IPS-20b (cell line): ENCODE data around the gene CDK19.
"Not testable (repeated sequence)": the region's sequence is repeated elsewhere in the genome, so short reads cannot be mapped to it uniquely, and the experiment has no call there.

ENCODE experiments used
- H3K27ac ChIP-seq: one replicate; pipeline ENCODE4 v1.5.1; 2013; ENCODE audit warnings: low read length
- H3K27me3 ChIP-seq: 2 replicates; pipeline ENCODE4 v1.6.1; 2013; ENCODE audit warnings: mild to moderate bottlenecking, low read length, inconsistent platforms; ENCODE audit not compliant: insufficient read depth
- H3K36me3 ChIP-seq: 2 replicates; pipeline ENCODE4 v1.6.1; 2013; ENCODE audit warnings: low read depth, mild to moderate bottlenecking, inconsistent platforms, low read length, moderate library complexity; ENCODE audit not compliant: insufficient read depth
- H3K4me1 ChIP-seq: 2 replicates; pipeline ENCODE4 v1.6.1; 2013; ENCODE audit warnings: mild to moderate bottlenecking, control low read depth, inconsistent platforms, low read length, moderate library complexity; ENCODE audit not compliant: insufficient read depth
- H3K4me3 ChIP-seq: 2 replicates; pipeline ENCODE4 v1.5.1; 2013; ENCODE audit warnings: mild to moderate bottlenecking, low read length, inconsistent platforms
- H3K9ac ChIP-seq: 2 replicates; pipeline ENCODE4 v1.6.1; 2013; ENCODE audit warnings: low read depth, mild to moderate bottlenecking, inconsistent platforms, low read length, moderate library complexity
- H3K9me3 ChIP-seq: 2 replicates; pipeline ENCODE4 v1.6.1; 2013; ENCODE audit warnings: mild to moderate bottlenecking, low read depth, low read length, inconsistent platforms; ENCODE audit not compliant: insufficient read depth

CDK19 gene

DNA sequence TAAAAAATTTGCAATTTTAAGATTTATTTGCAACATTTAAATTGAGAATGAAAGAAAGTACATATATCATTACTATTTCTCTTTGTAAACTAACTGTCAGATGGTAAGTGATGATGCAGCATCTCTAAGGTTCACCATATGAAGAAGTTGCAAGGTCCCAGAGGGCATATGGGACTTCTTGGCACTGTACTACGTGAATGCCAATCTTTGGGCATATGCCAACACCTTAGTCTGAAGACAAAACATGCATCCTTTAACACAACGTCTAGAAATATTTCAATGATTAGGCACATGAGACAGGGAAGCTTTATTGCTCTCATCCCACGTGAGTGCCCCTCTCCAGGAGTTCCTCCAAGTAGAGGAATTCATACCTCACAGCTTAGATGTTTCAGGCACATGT lies 66.8 kb downstream of the CDK19 start:
- no peaks in the 10 kb centered on the region for H3K4me1 ChIP-seq
- H3K9ac ChIP-seq: no peak overlapping the region
- no peaks in the 10 kb centered on the region for H3K27me3 ChIP-seq
- H3K4me3 ChIP-seq: no peak overlapping the region
- H3K36me3 ChIP-seq: peaks cover 8% of the 10 kb centered on the region; the same call in 1 of the 2 replicates
- no peak overlapping the region for H3K27ac ChIP-seq
- H3K9me3 ChIP-seq: peaks cover 3% of the 10 kb centered on the region

DNA sequence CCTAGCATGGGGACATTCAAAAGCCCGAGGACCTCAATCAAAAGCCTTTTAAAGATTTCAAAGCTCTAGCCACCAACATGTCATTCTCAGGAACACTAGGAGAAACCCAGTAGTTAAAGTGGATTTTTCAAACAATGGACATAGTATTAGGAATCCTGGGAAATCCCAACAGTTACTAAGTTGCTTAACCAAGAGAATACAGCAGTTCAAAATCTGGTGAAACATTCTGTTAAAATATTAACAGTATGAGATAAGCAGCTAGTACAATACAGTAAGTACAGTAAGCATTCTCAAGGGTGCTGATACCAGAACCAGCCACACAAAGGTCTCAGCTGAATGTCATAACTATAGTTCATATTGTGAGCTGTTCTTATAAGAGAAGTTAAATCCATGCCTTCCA lies 68.6 kb downstream of the CDK19 start:
- no peaks in the 10 kb centered on the region for H3K4me1 ChIP-seq
- peaks cover 16% of the 10 kb centered on the region; the same call in 1 of the 2 replicates for H3K36me3 ChIP-seq
- H3K27ac ChIP-seq: no peak overlapping the region
- H3K9ac ChIP-seq: no peak overlapping the region
- no peak overlapping the region for H3K4me3 ChIP-seq
- H3K27me3 ChIP-seq: no peaks in the 10 kb centered on the region
- H3K9me3 ChIP-seq: peaks cover 15% of the 10 kb centered on the region

DNA sequence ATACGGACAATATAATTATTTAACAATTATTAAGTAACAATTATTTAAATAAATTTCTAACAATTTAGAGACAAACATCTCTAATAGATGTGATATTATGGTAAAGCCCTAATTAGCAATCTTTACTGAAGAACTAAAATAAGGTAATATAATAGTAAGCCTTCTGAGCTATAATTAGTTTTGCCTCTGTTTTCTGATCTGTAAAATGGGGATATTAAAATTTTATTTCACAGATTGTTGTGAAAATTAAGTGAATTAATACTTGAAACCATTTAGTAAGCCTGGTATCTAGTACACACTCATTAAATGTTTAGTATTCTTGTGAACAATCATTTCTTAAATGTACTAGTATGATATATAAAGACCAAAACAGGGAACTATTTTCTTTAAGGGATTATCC lies 70.3 kb downstream of the CDK19 start:
- Histone ChIP-seq H3K4me1 (no peaks in the 10 kb centered on the region), H3K9me3 (peaks cover 15% of the 10 kb centered on the region), H3K27ac (no peak overlapping the region), H3K4me3 (no peak overlapping the region), H3K9ac (no peak overlapping the region), H3K36me3 (peaks cover 17% of the 10 kb centered on the region; the same call in 1 of the 2 replicates), H3K27me3 (no peaks in the 10 kb centered on the region)

DNA sequence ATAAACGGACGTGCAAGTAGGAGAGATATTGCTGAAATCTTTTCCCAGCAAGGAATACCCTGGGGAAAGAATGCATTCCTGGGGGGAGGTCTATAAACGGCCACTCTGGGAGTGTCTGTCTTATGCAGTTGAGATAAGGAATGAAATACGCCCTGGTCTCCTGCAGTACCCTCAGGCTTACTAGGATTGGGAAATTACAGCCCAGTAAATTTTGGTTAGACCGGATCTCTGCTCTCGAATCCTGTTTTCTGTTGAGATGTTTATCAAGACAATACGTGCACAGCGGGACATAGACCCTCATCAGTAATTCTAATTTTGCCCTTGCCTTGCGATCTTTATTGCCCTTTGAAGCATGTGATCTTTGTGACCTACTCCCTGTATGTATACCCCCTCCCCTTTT lies 72.7 kb downstream of the CDK19 start:
- peaks cover 17% of the 10 kb centered on the region; the same call in 1 of the 2 replicates for H3K36me3 ChIP-seq
- not testable (repeated sequence) for H3K27ac ChIP-seq, H3K4me1 ChIP-seq, H3K9ac ChIP-seq, H3K27me3 ChIP-seq, H3K4me3 ChIP-seq
- H3K9me3 ChIP-seq: peaks cover 15% of the 10 kb centered on the region

DNA sequence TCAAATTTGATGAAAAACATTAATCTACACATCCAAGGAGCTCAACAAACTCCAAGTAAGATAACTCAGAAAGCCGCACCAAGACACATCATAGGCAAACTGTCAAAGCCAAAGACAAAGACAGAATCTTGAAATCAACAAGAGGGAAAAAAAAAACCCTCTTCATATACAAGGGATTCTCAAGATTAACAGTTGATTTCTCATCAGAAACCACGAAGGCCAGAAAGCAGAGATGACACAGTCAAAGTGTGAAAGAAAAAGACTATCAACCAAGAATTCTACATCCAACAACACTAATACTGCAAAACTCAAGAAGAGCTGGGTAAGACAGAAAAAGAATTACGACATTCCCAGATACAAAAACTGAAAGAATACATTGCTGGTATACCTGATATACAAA lies 73.8 kb downstream of the CDK19 start:
- peaks cover 15% of the 10 kb centered on the region for H3K9me3 ChIP-seq
- H3K27ac ChIP-seq: no peak overlapping the region
- no peak overlapping the region for H3K9ac ChIP-seq
- H3K36me3 ChIP-seq: peaks cover 17% of the 10 kb centered on the region; the same call in 1 of the 2 replicates
- H3K4me1 ChIP-seq: no peaks in the 10 kb centered on the region
- H3K4me3 ChIP-seq: no peak overlapping the region
- no peaks in the 10 kb centered on the region for H3K27me3 ChIP-seq

DNA sequence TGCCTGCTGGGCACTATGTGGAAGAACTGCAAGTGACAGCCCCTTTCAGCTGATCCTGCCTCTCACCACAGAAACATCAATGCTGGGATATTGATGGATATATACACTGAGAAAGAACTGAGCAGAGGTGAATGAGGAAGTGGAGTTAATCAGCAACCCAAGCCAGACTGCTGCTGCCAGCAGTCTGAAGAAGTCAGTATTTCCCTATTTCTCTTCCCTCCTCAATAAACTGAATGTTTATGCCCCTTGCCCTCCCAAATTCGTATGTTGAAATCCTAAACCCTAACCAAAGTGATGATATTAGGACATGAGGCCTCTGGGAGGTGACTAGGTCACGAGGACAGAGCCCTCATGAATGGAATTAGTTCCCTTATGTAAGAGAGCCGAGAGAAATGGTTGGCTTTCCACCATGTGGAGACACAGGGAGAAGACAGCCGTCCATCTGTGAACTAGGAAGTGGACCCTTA lies 76.3 kb downstream of the CDK19 start:
- Histone ChIP-seq H3K4me1 (no peaks in the 10 kb centered on the region), H3K36me3 (0 out of 2 replicates have a peak, but pooled peaks cover 10% of the 10 kb centered on the region), H3K9ac (no peak overlapping the region), H3K27ac (no peak overlapping the region), H3K4me3 (no peak overlapping the region), H3K9me3 (peaks cover 15% of the 10 kb centered on the region), H3K27me3 (no peaks in the 10 kb centered on the region)

DNA sequence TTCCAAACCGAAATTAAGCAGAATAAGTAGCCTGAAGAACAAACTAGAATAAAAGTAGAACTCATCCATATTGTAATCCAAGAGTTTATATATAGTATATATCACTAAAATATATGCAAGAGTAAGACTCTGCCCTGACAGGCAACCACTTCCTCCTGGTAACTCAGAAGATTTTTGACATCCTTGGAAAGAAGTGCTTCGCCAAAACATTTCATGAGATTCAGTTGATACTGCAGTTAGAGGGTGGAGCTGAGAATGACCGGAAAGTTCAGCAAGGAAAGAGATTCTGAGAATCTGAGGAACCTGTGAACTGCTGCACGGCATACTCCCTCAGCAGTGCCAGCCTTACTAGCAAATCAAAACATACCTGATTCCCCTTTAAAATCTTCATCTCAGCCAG lies 79.6 kb downstream of the CDK19 start:
- Histone ChIP-seq H3K9me3 (no peaks in the 10 kb centered on the region), H3K4me3 (no peak overlapping the region), H3K9ac (no peak overlapping the region), H3K36me3 (0 out of 2 replicates have a peak, but pooled peaks cover 3% of the 10 kb centered on the region), H3K27me3 (no peaks in the 10 kb centered on the region), H3K4me1 (no peaks in the 10 kb centered on the region), H3K27ac (no peak overlapping the region)

DNA sequence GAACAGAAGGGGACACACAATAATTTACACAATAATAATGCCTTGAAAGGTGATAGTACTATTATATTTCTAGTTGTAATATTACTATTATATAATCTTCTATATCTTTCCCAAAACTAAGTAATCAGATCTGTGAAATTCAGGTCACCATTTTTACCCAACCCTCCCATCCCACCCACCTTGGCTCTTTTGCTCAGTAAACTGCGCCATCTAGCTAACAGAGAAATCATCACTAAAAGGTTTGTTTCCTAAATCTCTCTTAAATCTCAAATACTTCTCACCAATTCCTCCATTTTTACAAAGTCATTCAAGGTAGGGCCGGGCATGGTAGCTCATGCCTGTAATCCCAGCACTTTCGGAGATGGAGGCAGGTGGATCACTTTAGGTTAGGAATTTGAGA lies 83.4 kb downstream of the CDK19 start:
- no peaks in the 10 kb centered on the region for H3K9me3 ChIP-seq
- H3K36me3 ChIP-seq: 0 out of 2 replicates have a peak, but pooled peaks cover 3% of the 10 kb centered on the region
- H3K4me3 ChIP-seq: no peak overlapping the region
- no peaks in the 10 kb centered on the region for H3K27me3 ChIP-seq
- no peak overlapping the region for H3K27ac ChIP-seq
- H3K4me1 ChIP-seq: no peaks in the 10 kb centered on the region
- H3K9ac ChIP-seq: no peak overlapping the region

DNA sequence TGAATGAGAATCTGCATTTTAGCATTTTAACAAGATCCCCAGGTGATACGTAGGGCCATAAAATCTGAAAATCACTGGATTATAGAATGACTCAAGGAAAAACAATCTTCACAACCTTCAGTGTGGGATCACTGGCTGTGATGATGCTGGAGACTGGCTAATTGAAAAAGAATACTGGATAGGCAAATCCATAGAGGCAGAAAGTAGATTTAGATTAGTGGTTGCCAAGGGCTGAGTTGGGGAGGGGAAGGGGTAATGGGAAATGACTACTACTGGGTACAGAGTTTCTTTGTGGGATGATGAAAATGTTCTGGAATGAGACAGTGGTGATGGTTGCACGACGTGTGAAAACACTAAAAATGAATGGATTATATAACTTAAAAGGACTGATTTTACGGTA lies 84.1 kb downstream of the CDK19 start:
- 0 out of 2 replicates have a peak, but pooled peaks cover 3% of the 10 kb centered on the region for H3K36me3 ChIP-seq
- no peak overlapping the region for H3K27ac ChIP-seq
- H3K9ac ChIP-seq: no peak overlapping the region
- no peaks in the 10 kb centered on the region for H3K27me3 ChIP-seq
- no peaks in the 10 kb centered on the region for H3K4me1 ChIP-seq
- H3K9me3 ChIP-seq: no peaks in the 10 kb centered on the region
- no peak overlapping the region for H3K4me3 ChIP-seq

DNA sequence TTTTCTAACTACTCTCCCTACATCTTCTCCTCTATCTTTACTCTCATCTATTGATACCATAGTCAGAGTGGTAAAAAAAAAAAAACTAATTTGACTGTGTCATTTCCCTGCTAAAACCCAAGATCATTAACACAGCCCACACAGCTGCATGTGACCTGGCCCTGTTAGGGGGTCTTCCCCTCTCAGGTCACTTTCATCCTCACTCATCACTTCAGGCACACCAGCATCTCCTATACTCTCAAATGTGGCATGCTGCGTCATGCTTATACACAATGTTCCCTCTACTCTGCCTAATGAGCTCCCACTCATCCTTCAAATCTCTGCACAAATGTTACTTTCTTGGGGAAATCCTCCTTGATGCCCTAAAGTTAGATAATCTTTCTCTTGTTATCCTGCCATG lies 86.8 kb downstream of the CDK19 start:
- H3K27ac ChIP-seq: no peak overlapping the region
- no peaks in the 10 kb centered on the region for H3K4me1 ChIP-seq
- H3K4me3 ChIP-seq: no peak overlapping the region
- H3K9ac ChIP-seq: no peak overlapping the region
- no peaks in the 10 kb centered on the region for H3K9me3 ChIP-seq
- H3K27me3 ChIP-seq: no peaks in the 10 kb centered on the region
- 0 out of 2 replicates have a peak, but pooled peaks cover 3% of the 10 kb centered on the region for H3K36me3 ChIP-seq

DNA sequence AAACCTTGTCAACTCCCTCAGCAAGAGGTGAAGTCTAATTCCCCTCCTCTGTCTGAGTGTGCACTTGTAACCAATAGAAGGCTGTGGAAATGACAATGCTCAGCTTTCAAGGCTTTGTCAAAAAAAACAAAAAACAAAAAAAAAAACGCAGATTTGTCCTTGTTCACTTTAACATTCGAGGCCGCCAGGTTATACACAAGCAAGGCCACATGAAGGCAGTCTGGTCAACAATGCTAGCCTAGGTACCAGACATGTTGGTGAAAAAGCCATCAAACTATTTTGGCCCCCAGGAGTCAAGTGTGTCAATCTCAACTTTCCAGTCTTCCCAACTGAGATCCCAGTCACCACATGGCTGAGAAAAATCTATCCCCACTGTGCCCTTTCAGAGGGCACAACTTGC lies 92.3 kb downstream of the CDK19 start:
- Histone ChIP-seq H3K4me3 (no peak overlapping the region), H3K27me3 (no peaks in the 10 kb centered on the region), H3K27ac (no peak overlapping the region), H3K4me1 (no peaks in the 10 kb centered on the region; the same call in 1 of the 2 replicates), H3K9ac (no peak overlapping the region), H3K9me3 (no peaks in the 10 kb centered on the region), H3K36me3 (no peaks in the 10 kb centered on the region)

DNA sequence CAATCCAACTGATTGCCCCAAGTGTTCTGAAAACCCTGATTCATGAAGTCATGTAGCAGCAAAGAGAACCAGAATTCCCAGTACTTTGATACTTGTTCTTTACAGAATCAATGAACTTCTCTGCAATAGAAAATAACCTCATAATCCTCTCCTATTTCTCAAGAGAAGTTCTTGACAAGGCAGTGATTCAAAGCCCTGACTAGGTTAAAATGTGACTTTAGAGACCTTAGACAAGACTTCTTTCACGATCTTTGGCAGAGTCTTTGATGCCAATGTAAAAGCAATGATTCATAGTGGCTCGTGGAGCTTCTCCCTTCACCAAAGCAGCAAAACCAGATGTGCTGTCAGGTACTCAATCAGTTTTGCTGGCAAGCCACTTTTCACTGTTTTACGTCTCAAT lies 95.2 kb downstream of the CDK19 start:
- Histone ChIP-seq H3K9me3 (no peaks in the 10 kb centered on the region), H3K27ac (no peak overlapping the region), H3K27me3 (no peaks in the 10 kb centered on the region), H3K4me1 (no peaks in the 10 kb centered on the region; the same call in 1 of the 2 replicates), H3K36me3 (no peaks in the 10 kb centered on the region), H3K4me3 (no peak overlapping the region), H3K9ac (no peak overlapping the region)
